Stimulated activated CD4-positive, alpha-beta T cell treated with anti-CD3 and anti-CD28 coated beads, Interleukin-4, amount 100 ng/mL, for 4 hours (primary cell): ENCODE results near the gene ENTPD2.

Source experiments
- DNase-seq, 2 experiments: peaks; one replicate each; pipeline ENCODE4 v3.0.0-alpha.2; 2020

The ENTPD2 gene

GRCh38 chr9:137028263-137029057 is 25.4 kb downstream of the ENTPD2 start:
- DNase-seq = peak; percentile 47 to 70

GRCh38 chr9:137027369-137028262 is 26.2 kb downstream of the ENTPD2 start, which contains the start of gene ABCA2:
ABCA2 (minus strand) TSS chr9:137028237; CDS start chr9:137028140, 97 bp downstream.
- DNase-seq = no peak

- DNase-seq = no peak
Observed at GRCh38 chr9:137026828-137027227, 27.0 kb downstream of the ENTPD2 start.

GRCh38 chr9:137026384-137026783 is 27.5 kb downstream of the ENTPD2 start:
- DNase-seq = no peak

- no peak for DNase-seq
Observed at GRCh38 chr9:137025517-137025966, 28.3 kb downstream of the ENTPD2 start.

GRCh38 chr9:137023583-137023991 is 30.3 kb downstream of the ENTPD2 start:
- no peak for DNase-seq

GRCh38 chr9:137023157-137023556 is 30.7 kb downstream of the ENTPD2 start:
- DNase-seq = no peak

GRCh38 chr9:137022662-137023008 is 31.2 kb downstream of the ENTPD2 start:
- DNase-seq = no peak

- peak; percentile 64 to 71 for DNase-seq
Observed at GRCh38 chr9:137021979-137022661, 31.7 kb downstream of the ENTPD2 start.

- DNase-seq = no peak
Observed at GRCh38 chr9:137021568-137021978, 32.3 kb downstream of the ENTPD2 start.

- no peak for DNase-seq
Observed at GRCh38 chr9:137020771-137021567, 32.9 kb downstream of the ENTPD2 start.

- DNase-seq = no peak
Observed at GRCh38 chr9:137019891-137020683, 33.8 kb downstream of the ENTPD2 start.

GRCh38 chr9:137018761-137019559 is 34.9 kb downstream of the ENTPD2 start:
- DNase-seq = no peak

- no peak for DNase-seq
Observed at GRCh38 chr9:137017791-137018497, 35.9 kb downstream of the ENTPD2 start.

- no peak for DNase-seq
Observed at GRCh38 chr9:137017071-137017470, 36.8 kb downstream of the ENTPD2 start.

- DNase-seq = no peak
Observed at GRCh38 chr9:137016436-137016835, 37.4 kb downstream of the ENTPD2 start.

- no peak for DNase-seq
Observed at GRCh38 chr9:137015976-137016375, 37.9 kb downstream of the ENTPD2 start.

GRCh38 chr9:137015540-137015930 is 38.3 kb downstream of the ENTPD2 start:
- DNase-seq = no peak

GRCh38 chr9:137014776-137015539 is 38.9 kb downstream of the ENTPD2 start:
- no peak for DNase-seq
